Activated naive CD4-positive, alpha-beta T cell treated with anti-CD3 and anti-CD28 coated beads, Interleukin-2, amount 10 ng/mL, durations not matched to agents 7 days and 5 days (primary cell): ENCODE results near the gene RETSAT.
"Not testable (repeated sequence)": the region's sequence is repeated elsewhere in the genome, so short reads cannot be mapped to it uniquely, and the experiment has no call there.

Experiments
- CTCF ChIA-PET: fragments of 350-600 bp; sonication (Branson Sonifier 250); formaldehyde crosslinking; loops from one replicate; lab custom pipeline; 2021; ENCODE audit warnings: antibody characterized with exemption; lab: Charles Lee
- DNase-seq: peaks from one replicate; pipeline ENCODE4 v3.0.0-alpha.2; 2020
- H3K27ac Mint-ChIP-seq: one replicate; pipeline ENCODE4 v1.8.0; 2021; ENCODE audit warnings: mild to moderate bottlenecking, moderate library complexity, mixed read lengths
- H3K27me3 Mint-ChIP-seq: one replicate; pipeline ENCODE4 v1.8.0; 2021; ENCODE audit warnings: mild to moderate bottlenecking, mixed read lengths
- H3K36me3 Mint-ChIP-seq: one replicate; pipeline ENCODE4 v1.8.0; 2021; ENCODE audit warnings: mixed read lengths
- H3K4me1 Mint-ChIP-seq: one replicate; pipeline ENCODE4 v1.8.0; 2021; ENCODE audit warnings: mixed read lengths
- H3K4me3 Mint-ChIP-seq: one replicate; pipeline ENCODE4 v1.8.0; 2021; ENCODE audit warnings: mild to moderate bottlenecking, moderate library complexity, mixed read lengths
- H3K9me3 Mint-ChIP-seq: one replicate; pipeline ENCODE4 v1.8.0; 2021; ENCODE audit warnings: mixed read lengths

Gene RETSAT

DNA sequence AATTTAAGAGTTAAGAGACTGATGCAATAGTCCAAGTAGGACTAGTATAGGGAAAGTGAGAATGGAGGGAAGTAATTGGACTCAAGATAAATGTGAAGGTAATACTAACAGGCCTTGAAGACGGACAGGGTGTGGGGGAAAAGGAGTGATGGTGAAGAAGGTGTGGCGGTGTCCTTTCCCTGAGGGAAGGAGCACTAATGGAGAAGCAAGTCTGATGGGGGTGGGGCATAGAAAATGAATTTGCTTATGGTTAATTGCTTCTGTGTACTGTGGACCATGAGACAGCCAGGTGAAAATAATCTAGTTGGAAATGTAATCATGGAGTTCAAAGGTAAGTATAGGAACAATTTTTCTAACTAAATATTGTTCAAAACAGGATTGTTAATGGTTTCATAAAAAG is 19.4 kb downstream of the RETSAT start:
- Mint-ChIP-seq H3K27me3 (peaks cover 37% of the 10 kb centered on the region), H3K9me3 (no peaks in the 10 kb centered on the region), H3K4me3 (no peak overlapping the region), H3K4me1 (no peaks in the 10 kb centered on the region), H3K27ac (no peak overlapping the region), H3K36me3 (no peaks in the 10 kb centered on the region)
- DNase-seq, result no peak
- CTCF ChIA-PET, result no interaction called here

GRCh38 chr2:85333877-85334276 is 20.5 kb downstream of the RETSAT start:
- H3K36me3 Mint-ChIP-seq, H3K4me3 Mint-ChIP-seq, DNase-seq, H3K9me3 Mint-ChIP-seq, H3K27ac Mint-ChIP-seq, H3K4me1 Mint-ChIP-seq: not testable (repeated sequence)
- CTCF ChIA-PET, result interaction anchor here (0.9 kb wide), 1 partner anchor 12 kb away, joined by 3 read pairs; no protein-coding TSS in a partner anchor
- peaks cover 31% of the 10 kb centered on the region for H3K27me3 Mint-ChIP-seq

DNA sequence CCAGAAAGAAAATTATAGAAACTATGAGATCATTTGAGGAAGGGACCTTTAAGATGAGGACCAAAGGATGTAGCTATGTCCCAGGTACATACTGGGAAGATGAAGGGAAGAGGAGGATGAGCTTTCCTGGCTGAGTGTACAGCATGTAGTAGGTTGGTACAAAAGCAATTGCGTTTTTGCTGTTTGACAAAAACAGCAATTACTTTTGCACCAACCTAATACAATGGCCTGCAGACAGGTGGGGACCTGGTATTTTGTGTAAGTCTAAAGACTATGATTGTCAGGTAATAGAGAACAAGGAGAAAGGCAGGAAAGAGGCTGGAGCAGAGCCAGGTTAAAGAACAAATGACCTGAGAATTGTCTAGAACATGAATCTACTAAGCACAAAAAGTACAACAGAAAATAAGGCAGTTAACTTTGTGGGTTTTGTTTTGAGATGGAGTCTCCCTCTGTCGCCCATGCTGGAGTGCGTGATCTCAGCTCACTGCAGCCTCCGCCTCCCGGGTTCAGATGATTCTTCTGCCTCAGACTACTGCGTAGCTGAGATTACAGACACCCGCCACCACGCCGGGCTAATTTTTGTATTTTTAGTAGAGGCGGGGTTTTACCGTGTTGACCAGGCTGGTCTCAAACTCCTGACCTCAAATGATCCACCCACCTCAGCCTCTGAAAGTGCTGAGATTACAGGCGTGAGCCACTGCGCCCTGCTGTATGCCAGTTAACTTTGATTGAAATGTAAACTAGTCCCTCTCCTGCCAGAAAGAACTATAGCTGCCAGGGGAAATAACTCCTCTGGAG is 23.3 kb downstream of the RETSAT start:
- Mint-ChIP-seq H3K4me1 (peaks cover 11% of the 10 kb centered on the region), H3K27me3 (peaks cover 10% of the 10 kb centered on the region), H3K9me3 (no peaks in the 10 kb centered on the region), H3K27ac (no peak overlapping the region), H3K36me3 (peaks cover 15% of the 10 kb centered on the region), H3K4me3 (no peak overlapping the region)
- DNase-seq, result no peak
- CTCF ChIA-PET, result no interaction called here

GRCh38 chr2:85329701-85330100 is 24.6 kb downstream of the RETSAT start:
- CTCF ChIA-PET, H3K27me3 Mint-ChIP-seq, DNase-seq, H3K27ac Mint-ChIP-seq, H3K9me3 Mint-ChIP-seq: not testable (repeated sequence)
- H3K36me3 Mint-ChIP-seq, result peaks cover 28% of the 10 kb centered on the region
- H3K4me1 Mint-ChIP-seq, result peaks cover 20% of the 10 kb centered on the region
- peak overlapping the region; percentile 10 for H3K4me3 Mint-ChIP-seq

DNA sequence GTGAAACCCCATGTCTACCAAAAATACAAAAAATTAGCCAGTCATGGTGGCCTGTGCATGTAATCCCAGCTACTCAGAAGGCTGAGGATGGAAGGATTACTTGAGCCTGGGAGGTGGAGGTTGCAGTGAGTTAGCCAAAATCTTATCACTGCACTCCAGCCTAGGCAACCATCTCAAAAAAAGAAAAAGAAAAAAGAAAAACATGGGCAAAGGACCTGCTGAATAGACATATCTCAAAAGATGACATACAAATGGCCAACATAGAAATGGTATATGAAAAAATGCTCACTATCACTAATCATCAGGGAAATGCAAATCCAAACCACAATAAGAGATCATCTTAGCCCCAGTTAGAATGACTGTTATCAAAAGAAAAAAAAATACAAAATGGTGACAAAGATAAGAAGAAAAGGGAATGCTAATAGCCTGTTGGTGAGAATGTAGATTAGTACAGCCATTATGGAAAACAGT is 25.1 kb downstream of the RETSAT start:
- no peak for DNase-seq
- peaks cover 33% of the 10 kb centered on the region for H3K36me3 Mint-ChIP-seq
- H3K4me3 Mint-ChIP-seq, result peak overlapping the region; percentile 10
- H3K27me3 Mint-ChIP-seq, result peaks cover 10% of the 10 kb centered on the region
- CTCF ChIA-PET, result no interaction called here
- H3K9me3 Mint-ChIP-seq, result no peaks in the 10 kb centered on the region
- H3K27ac Mint-ChIP-seq, result no peak overlapping the region
- H3K4me1 Mint-ChIP-seq, result peaks cover 25% of the 10 kb centered on the region

DNA sequence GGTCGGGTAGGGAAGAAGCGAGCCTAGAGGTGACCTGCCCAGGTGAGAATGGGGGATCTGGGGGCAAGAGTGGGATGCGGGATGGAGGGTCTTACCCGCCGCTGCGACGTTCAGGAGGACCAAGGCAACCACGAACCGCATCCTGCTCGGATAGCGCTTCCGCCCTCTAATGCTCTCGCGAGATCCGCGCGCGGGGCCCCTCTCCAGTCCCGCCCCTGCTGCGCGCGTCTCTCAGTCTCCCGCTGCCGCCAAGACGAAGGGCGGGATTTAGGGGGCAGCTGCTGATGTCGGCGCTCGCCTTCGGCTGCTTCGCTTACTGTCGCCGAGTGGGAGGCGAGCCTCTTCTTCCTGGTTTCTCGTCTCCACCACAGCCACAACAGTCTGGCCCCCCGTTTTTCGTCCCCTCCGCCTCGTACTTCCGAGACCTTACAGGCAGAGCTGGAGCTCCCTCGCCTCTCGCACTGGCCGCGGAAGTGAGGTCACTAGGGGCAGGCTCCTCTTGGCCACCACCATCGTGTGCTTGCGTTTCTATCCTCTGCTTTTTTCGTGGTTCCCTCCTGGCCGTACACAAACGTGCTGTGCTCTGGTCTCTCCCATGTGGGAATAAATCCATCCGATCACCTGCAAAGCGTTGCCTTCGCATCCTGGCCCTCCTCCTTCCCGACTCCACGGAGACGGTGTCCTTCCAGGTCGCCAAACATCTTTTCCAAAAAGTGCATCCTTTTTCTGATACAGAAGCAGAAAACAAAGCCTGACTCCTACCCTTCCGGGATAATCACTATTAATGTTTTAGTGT is 26.3 kb downstream of the RETSAT start, which contains the start of gene TGOLN2:
Gene TGOLN2 (minus strand): TSS at position 168 of the 796 bp plus-strand sequence. CDS start 27 bp downstream, at position 141.
- Mint-ChIP-seq H3K36me3 (peaks cover 45% of the 10 kb centered on the region), H3K27ac (peak within 1 kb of the TSS; percentile 99), H3K4me3 (peak within 1 kb of the TSS; percentile 100), H3K9me3 (no peaks in the 10 kb centered on the region), H3K27me3 (peaks cover 10% of the 10 kb centered on the region), H3K4me1 (peaks cover 36% of the 10 kb centered on the region)
- peak; percentile 95 for DNase-seq
- CTCF ChIA-PET, result interaction anchor here (1.7 kb wide), 1 partner anchor 224 kb away, joined by 4 read pairs; no protein-coding TSS in a partner anchor

DNA sequence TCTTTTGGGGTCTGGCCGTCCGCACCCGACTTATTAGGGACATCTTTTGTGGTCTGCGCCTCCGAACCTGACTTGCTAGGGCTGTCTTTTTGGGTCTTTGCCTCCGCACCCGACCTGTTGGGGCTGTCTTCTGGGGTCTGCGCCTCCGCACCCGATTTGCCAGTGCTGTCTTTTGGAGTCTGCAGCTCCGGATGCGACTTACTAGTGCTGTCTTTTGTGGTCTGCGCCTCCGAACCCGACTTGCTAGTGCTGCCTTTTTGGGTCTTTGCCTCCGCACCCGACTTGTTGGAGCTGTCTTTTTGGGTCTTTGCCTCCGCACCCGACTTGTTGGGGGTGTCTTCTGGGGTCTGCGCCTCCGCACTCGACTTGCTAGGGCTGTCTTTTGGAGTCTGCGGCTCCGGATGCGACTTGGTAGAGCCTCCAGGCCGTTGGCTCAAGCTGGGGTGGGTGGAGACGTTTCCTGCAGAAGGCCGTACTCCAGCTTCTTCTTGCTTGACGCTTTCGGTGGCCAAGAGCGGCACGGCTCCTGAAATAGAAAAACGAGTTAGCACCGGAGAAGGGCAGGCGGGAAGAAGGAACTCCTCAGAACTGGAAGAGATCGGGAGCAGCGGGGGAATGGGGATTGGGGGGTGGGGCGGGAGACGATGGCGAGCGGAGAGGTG is 27.0 kb downstream of the RETSAT start:
- peaks cover 10% of the 10 kb centered on the region for H3K27me3 Mint-ChIP-seq
- no peaks in the 10 kb centered on the region for H3K9me3 Mint-ChIP-seq
- peak overlapping the region; percentile 99 for H3K27ac Mint-ChIP-seq
- H3K4me1 Mint-ChIP-seq, result peaks cover 44% of the 10 kb centered on the region
- H3K36me3 Mint-ChIP-seq, result peaks cover 52% of the 10 kb centered on the region
- H3K4me3 Mint-ChIP-seq, result peak overlapping the region; percentile 100
- CTCF ChIA-PET, result interaction anchor here (0.9 to 1.7 kb wide), 4 partner anchors 26 to 225 kb away, joined by 3 to 5 read pairs (median 4); partner anchors contain the start of genes ELMOD3 and RETSAT
- DNase-seq, result peak; percentile 76

- peaks cover 59% of the 10 kb centered on the region for H3K36me3 Mint-ChIP-seq
- CTCF ChIA-PET, result interaction anchor here (0.9 to 1.7 kb wide), 4 partner anchors 26 to 225 kb away, joined by 3 to 5 read pairs (median 4); partner anchors contain the start of genes ELMOD3 and RETSAT
- H3K9me3 Mint-ChIP-seq, result no peaks in the 10 kb centered on the region
- DNase-seq, result peak; percentile 71
- peak overlapping the region; percentile 99 for H3K27ac Mint-ChIP-seq
- H3K4me3 Mint-ChIP-seq, result peak overlapping the region; percentile 100
- peaks cover 50% of the 10 kb centered on the region for H3K4me1 Mint-ChIP-seq
- H3K27me3 Mint-ChIP-seq, result peaks cover 10% of the 10 kb centered on the region
Observed at GRCh38 chr2:85326406-85327159, 27.7 kb downstream of the RETSAT start.

DNA sequence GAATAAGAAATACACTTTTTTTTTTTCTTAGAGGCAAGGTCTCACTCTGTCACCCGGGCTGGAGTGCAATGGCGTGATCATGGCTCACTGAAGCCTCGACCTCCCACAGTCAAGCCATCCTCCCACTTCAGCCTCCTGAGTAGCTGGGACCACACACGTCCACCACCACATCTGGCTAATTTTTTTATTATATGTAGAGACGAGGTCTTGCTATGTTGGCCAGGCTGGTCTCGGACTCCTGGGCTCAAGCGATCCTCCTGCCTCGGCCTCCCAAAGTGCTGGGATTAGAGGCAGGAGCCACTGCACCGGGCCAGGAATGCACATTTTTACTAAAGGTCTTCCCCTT is 28.9 kb downstream of the RETSAT start:
- Mint-ChIP-seq H3K36me3 (peaks cover 71% of the 10 kb centered on the region), H3K27me3 (peaks cover 10% of the 10 kb centered on the region), H3K9me3 (no peaks in the 10 kb centered on the region), H3K4me1 (peaks cover 62% of the 10 kb centered on the region), H3K27ac (peak overlapping the region; percentile 99), H3K4me3 (peak overlapping the region; percentile 100)
- CTCF ChIA-PET, result interaction anchor here (1.0 to 1.2 kb wide), 2 partner anchors 16 to 21 kb away, joined by 3 read pairs; no protein-coding TSS in a partner anchor
- DNase-seq, result no peak

DNA sequence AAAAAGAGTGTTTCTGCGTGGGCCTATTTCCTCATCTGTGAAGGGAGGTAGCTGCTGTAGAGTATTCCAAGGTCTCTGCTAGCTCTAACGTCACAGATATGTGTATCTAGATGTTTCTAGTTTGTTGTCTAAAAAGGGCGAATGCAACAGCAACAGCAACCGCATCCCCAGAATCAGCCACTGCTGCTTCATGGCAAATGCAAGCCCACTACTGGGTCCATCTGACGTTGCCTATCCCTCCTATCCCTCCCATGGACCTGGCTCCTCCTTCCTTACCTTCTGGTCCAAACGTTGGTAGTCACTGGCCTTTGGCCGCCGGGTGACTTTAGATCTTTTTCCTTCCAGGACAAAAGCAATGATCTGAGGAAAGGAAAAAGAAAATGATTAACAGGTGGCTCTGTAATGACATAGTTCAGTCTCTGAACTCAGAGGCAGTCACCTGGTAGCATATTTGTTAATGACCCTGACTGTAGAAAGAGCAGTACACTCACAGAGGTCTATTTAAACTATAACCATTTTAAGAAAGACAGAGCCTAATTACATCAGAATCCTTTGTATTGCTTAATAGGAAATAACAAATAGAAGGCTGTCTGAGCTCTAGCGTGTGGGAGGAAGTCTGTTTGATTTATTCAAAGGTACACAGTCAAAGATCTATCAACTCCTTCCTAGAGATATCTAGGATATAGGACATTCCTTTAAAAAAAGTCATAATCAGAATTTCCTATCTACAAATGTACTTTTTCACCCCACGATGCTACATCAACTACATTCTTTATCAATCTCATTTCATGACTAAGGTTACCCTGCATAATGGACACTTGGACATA is 29.5 kb downstream of the RETSAT start:
- peaks cover 67% of the 10 kb centered on the region for H3K4me1 Mint-ChIP-seq
- CTCF ChIA-PET, result interaction anchor here (0.7 to 1.3 kb wide), 4 partner anchors 16 to 227 kb away, joined by 3 to 4 read pairs (median 3); no protein-coding TSS in a partner anchor
- H3K4me3 Mint-ChIP-seq, result peak overlapping the region; percentile 100
- H3K27me3 Mint-ChIP-seq, result peaks cover 8% of the 10 kb centered on the region
- no peak for DNase-seq
- no peaks in the 10 kb centered on the region for H3K9me3 Mint-ChIP-seq
- peaks cover 77% of the 10 kb centered on the region for H3K36me3 Mint-ChIP-seq
- H3K27ac Mint-ChIP-seq, result peak overlapping the region; percentile 99

- not testable (repeated sequence) for DNase-seq, H3K27me3 Mint-ChIP-seq, H3K9me3 Mint-ChIP-seq
- CTCF ChIA-PET, result interaction anchor here (0.6 to 1.3 kb wide), 3 partner anchors 24 to 228 kb away, joined by 3 to 4 read pairs (median 3); no protein-coding TSS in a partner anchor
- H3K4me3 Mint-ChIP-seq, result peak overlapping the region; percentile 100
- H3K36me3 Mint-ChIP-seq, result peaks cover 82% of the 10 kb centered on the region
- peaks cover 71% of the 10 kb centered on the region for H3K4me1 Mint-ChIP-seq
- H3K27ac Mint-ChIP-seq, result peak overlapping the region; percentile 99
Observed at GRCh38 chr2:85323988-85324367, 30.4 kb downstream of the RETSAT start.

DNA sequence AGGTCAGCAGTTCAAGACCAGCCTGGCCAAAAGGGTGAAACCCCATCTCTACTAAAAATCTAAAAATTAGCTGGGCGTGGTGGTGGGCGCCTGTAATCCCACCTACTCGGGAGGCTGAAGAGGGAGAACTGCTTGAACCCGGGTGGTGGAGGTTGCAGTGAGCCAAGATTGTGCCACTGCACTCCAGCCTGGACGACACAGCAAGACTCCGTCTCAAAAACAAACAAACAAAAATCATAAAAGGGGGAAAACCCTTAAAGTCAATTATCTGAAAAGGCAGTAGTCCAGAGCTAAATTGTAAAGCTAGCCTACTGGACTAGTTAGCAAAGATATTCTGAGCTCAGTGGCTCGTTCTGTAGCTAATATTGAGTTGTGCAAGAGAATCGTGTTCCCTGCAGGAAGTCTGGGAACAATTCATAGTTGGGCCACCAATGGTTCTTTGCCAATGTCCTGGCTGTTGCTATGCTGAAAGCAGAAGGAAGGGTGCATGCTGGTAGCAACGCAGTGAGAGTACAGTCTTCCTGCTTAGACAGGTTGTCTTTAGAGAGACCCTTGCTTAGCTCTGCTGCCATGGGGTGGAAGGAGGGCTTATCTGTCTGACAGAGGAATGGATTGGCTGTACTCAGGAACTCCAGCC is 30.9 kb downstream of the RETSAT start:
- no peak for DNase-seq
- CTCF ChIA-PET, result interaction anchor here (0.6 to 1.3 kb wide), 2 partner anchors 27 to 228 kb away, joined by 3 to 4 read pairs; no protein-coding TSS in a partner anchor
- Mint-ChIP-seq H3K4me3 (peak overlapping the region; percentile 100), H3K4me1 (peaks cover 72% of the 10 kb centered on the region), H3K27ac (peak overlapping the region; percentile 75), H3K27me3 (peaks cover 3% of the 10 kb centered on the region), H3K36me3 (peaks cover 87% of the 10 kb centered on the region), H3K9me3 (no peaks in the 10 kb centered on the region)
